ENCODE results near the gene IYD.
"Not testable (repeated sequence)": the region's sequence is repeated elsewhere in the genome, so short reads cannot be mapped to it uniquely, and the experiment has no call there.

IYD gene

DNA sequence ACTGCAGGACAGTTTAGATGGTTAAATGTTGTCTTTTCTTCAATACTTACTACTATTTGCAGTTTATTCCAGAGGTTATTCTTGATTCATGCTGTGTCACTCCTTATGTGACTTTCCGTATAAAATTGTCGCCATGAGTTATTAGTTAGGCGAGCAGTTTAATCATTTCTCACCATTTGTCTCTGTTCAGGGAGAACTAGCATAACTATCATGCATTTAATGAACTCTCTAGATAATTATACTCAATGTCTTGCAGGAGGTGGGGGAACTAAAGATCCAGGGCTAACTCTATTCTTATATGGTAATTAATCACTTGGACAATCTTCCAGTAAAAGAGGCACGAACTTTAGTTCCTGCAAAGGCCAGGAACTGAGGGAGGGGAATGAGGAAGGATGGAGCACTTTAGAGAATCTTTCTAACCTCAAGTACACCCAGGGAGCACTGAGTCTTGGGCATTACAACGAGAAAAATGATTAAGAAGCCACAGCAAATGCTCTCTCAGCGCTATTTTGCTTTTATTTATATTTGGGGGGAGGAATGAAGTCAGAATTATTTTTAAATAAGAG is 58.3 kb downstream of the IYD start:
- WGBS, 2 experiments = 94 to 99% methylated on average over 5 of the region's 6 CpGs
- Histone ChIP-seq H3K27ac (ENCODE audit: insufficient read depth, low read depth, low read length, poor library complexity, severe bottlenecking) (no peak overlapping the region), H3K36me3 (ENCODE audit: control insufficient read depth, insufficient read depth, low read length) (no peaks in the 10 kb centered on the region)

DNA sequence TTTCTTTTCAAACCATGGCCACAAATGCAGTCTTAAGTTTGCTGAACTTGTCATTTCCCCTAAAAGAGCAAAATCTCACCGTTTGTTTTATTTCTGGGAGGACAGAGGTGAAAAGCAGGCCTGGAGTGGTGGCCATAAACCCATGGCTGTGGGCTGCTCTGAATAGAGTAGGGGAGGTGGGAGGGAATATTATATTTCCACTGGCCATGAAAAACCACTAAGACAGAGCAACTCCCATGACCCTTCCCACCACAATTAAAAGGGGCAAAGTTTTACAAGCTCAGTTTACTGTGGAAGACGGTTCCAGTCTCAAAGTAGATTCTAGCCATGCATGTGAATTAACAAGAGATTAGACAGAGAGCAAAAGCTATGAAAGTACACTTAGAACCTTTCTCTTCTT is 59.0 kb downstream of the IYD start:
- 96 to 100% methylated on average over 2 of the region's 2 CpGs for WGBS, 2 experiments
- Histone ChIP-seq H3K9me3 (ENCODE audit: control insufficient read depth, low read length) (no peaks in the 10 kb centered on the region), H3K27ac (ENCODE audit: insufficient read depth, low read depth, low read length, poor library complexity, severe bottlenecking) (no peak overlapping the region)

More for the DNA sequence above, 58.3 kb downstream of the IYD start:
- H3K9me3 ChIP-seq (ENCODE audit: control insufficient read depth, low read length) = no peaks in the 10 kb centered on the region
- H3K4me3 ChIP-seq (ENCODE audit: insufficient read depth, low read depth, low read length) = no peak overlapping the region
- H3K27me3 ChIP-seq (ENCODE audit: control insufficient read depth, insufficient read depth, low read length, poor library complexity, severe bottlenecking) = no peaks in the 10 kb centered on the region
- H3K4me1 ChIP-seq (ENCODE audit: control insufficient read depth, insufficient read depth, low read length) = no peaks in the 10 kb centered on the region

DNA sequence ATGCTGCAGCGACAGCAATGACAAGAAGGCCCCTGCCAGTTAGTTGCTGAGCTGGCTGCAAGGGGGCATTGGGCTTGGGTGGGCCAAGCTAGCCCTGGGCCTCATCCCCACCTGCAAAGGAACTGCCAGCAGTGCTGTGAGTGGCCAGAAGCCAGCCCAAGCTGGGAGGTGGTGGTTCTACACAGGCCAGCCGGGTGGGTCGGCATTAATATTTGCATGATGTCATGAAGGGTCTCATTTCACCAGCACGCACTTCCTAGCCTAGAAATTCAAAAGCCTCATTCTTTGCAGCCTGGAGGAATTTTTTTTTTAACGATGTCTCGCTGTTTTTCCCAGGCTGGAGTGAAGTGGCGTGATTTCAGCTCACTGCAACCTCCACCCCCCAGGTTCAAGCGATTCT is 62.0 kb downstream of the IYD start:
- 90 to 94% methylated on average over 8 of the region's 8 CpGs for WGBS, 2 experiments
- Histone ChIP-seq H3K36me3 (ENCODE audit: control insufficient read depth, insufficient read depth, low read length) (no peaks in the 10 kb centered on the region), H3K4me3 (ENCODE audit: insufficient read depth, low read depth, low read length) (no peak overlapping the region), H3K4me1 (ENCODE audit: control insufficient read depth, insufficient read depth, low read length) (no peaks in the 10 kb centered on the region), H3K9me3 (ENCODE audit: control insufficient read depth, low read length) (no peaks in the 10 kb centered on the region), H3K27me3 (ENCODE audit: control insufficient read depth, insufficient read depth, low read length, poor library complexity, severe bottlenecking) (no peaks in the 10 kb centered on the region), H3K27ac (ENCODE audit: insufficient read depth, low read depth, low read length, poor library complexity, severe bottlenecking) (no peak overlapping the region)

More for the DNA sequence above, 59.0 kb downstream of the IYD start:
- Histone ChIP-seq H3K4me3 (ENCODE audit: insufficient read depth, low read depth, low read length) (no peak overlapping the region), H3K36me3 (ENCODE audit: control insufficient read depth, insufficient read depth, low read length) (no peaks in the 10 kb centered on the region), H3K4me1 (ENCODE audit: control insufficient read depth, insufficient read depth, low read length) (no peaks in the 10 kb centered on the region), H3K27me3 (ENCODE audit: control insufficient read depth, insufficient read depth, low read length, poor library complexity, severe bottlenecking) (no peaks in the 10 kb centered on the region)

DNA sequence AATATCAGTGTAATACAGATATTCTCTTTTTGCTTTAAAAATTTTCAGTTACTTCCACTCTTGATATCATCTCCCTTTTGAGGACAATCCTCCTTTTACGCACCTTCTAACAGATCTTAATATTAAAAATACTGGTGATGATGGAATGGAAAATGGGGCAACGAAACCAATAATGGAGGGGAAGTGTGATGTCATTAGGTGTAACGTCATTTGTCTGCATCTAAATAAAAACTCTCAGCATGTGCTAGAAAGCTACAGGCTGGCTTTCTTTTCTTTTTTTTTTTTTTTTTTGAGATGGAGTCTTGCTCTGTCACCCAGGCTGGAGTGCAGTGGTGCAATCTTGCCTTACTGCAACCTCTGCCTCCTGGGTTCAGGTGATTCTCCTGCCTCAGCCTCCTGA is 66.5 kb downstream of the IYD start:
- WGBS, 2 experiments = 85 to 100% methylated on average over 2 of the region's 3 CpGs
- Histone ChIP-seq H3K27me3 (ENCODE audit: control insufficient read depth, insufficient read depth, low read length, poor library complexity, severe bottlenecking) (no peaks in the 10 kb centered on the region), H3K36me3 (ENCODE audit: control insufficient read depth, insufficient read depth, low read length) (no peaks in the 10 kb centered on the region), H3K9me3 (ENCODE audit: control insufficient read depth, low read length) (no peaks in the 10 kb centered on the region), H3K27ac (ENCODE audit: insufficient read depth, low read depth, low read length, poor library complexity, severe bottlenecking) (no peak overlapping the region), H3K4me1 (ENCODE audit: control insufficient read depth, insufficient read depth, low read length) (no peaks in the 10 kb centered on the region), H3K4me3 (ENCODE audit: insufficient read depth, low read depth, low read length) (no peak overlapping the region)

DNA sequence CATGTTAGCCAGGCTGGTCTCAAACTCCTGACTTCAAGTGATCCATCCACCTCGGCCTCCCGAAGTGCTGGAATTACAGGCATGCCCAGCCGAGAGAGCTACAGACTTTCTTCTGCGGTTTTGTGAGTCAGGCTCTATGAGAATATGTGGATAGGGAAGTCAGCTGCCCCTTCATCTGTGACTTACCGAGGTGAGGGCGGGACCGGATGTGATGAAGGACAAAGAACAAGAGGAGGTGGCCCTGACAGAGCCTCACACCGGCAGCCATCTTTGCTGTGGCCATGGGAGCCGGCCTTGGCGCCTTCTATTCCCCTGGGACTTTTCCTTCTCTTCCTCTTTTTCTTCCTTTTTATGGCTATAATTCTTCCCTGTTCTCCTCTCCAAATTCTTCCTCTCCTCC is 67.0 kb downstream of the IYD start:
- H3K27me3 ChIP-seq (ENCODE audit: control insufficient read depth, insufficient read depth, low read length, poor library complexity, severe bottlenecking) = no peaks in the 10 kb centered on the region
- no peaks in the 10 kb centered on the region for H3K4me1 ChIP-seq (ENCODE audit: control insufficient read depth, insufficient read depth, low read length)
- H3K4me3 ChIP-seq (ENCODE audit: insufficient read depth, low read depth, low read length) = no peak overlapping the region
- no peaks in the 10 kb centered on the region for H3K9me3 ChIP-seq (ENCODE audit: control insufficient read depth, low read length)
- H3K36me3 ChIP-seq (ENCODE audit: control insufficient read depth, insufficient read depth, low read length) = no peaks in the 10 kb centered on the region
- WGBS, 2 experiments = 90 to 92% methylated on average over 10 of the region's 10 CpGs
- H3K27ac ChIP-seq (ENCODE audit: insufficient read depth, low read depth, low read length, poor library complexity, severe bottlenecking) = no peak overlapping the region

DNA sequence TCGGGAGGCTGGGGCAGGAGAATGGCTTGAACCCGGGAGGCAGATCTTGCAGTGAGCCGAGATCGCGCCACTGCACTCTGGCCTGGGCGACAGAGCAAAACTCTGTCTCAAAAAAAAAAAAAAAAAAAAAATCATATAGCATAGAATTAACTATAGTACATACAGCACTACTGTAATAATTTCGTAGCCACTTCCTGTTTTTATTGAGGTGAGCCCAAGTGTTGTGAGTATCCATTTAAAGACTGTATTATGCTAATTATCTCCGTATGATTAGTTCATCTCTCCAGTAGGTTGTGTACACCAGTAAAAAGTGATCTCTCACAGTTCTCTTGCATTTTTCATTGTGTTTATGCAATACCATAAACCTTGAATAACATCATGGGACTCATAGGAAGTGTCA is 70.6 kb downstream of the IYD start:
- H3K4me1 ChIP-seq (ENCODE audit: control insufficient read depth, insufficient read depth, low read length) = no peaks in the 10 kb centered on the region
- H3K36me3 ChIP-seq (ENCODE audit: control insufficient read depth, insufficient read depth, low read length) = no peaks in the 10 kb centered on the region
- no peak overlapping the region for H3K27ac ChIP-seq (ENCODE audit: insufficient read depth, low read depth, low read length, poor library complexity, severe bottlenecking)
- H3K9me3 ChIP-seq (ENCODE audit: control insufficient read depth, low read length) = no peaks in the 10 kb centered on the region
- no peak overlapping the region for H3K4me3 ChIP-seq (ENCODE audit: insufficient read depth, low read depth, low read length)
- WGBS, 2 experiments = 92 to 98% methylated on average over 7 of the region's 8 CpGs
- H3K27me3 ChIP-seq (ENCODE audit: control insufficient read depth, insufficient read depth, low read length, poor library complexity, severe bottlenecking) = no peaks in the 10 kb centered on the region

DNA sequence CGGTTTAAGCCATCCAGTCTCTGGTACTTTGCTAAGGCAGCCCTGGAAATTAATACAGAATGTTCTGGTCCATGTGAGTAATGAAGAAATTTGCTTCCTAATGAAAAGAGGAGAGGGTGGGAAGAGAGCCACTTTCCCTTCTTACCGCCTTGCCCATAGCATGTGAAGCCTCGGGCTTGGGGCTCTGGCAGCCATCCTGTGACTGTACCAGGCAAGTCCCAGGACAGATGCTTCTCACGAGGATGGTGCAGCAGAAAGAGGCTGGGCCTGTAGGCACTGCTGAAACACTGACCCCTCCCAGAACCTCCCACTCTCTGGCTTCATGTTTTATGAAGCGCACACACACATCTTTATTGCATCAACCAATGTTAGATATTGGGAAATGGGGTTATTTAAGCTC is 74.8 kb downstream of the IYD start:
- Histone ChIP-seq H3K36me3 (ENCODE audit: control insufficient read depth, insufficient read depth, low read length) (no peaks in the 10 kb centered on the region), H3K9me3 (ENCODE audit: control insufficient read depth, low read length) (no peaks in the 10 kb centered on the region), H3K27ac (ENCODE audit: insufficient read depth, low read depth, low read length, poor library complexity, severe bottlenecking) (no peak overlapping the region), H3K4me1 (ENCODE audit: control insufficient read depth, insufficient read depth, low read length) (no peaks in the 10 kb centered on the region), H3K4me3 (ENCODE audit: insufficient read depth, low read depth, low read length) (no peak overlapping the region), H3K27me3 (ENCODE audit: control insufficient read depth, insufficient read depth, low read length, poor library complexity, severe bottlenecking) (no peaks in the 10 kb centered on the region)
- WGBS, 2 experiments = 81 to 82% methylated on average over 4 of the region's 5 CpGs

DNA sequence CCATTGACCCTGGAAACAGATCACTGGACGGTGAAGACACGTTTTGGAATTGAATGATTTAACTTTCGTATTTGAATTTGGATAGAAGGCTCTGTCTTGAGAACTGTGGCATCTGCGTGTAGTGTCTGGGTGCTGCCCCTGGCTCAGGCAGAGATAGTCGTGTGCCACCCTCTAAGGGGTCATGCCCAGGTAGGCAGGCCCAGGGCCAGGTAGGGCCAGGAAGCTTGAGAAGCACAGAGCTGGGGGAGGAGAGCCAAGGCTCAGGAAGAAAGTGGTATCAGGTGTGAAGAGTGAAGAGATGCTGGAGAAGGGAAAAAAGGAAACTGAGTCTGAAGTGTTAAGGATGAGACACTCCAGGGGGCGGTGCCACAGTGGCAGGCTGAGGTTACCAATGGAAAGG is 75.5 kb downstream of the IYD start:
- H3K27me3 ChIP-seq (ENCODE audit: control insufficient read depth, insufficient read depth, low read length, poor library complexity, severe bottlenecking) = no peaks in the 10 kb centered on the region
- 77 to 78% methylated on average over 6 of the region's 6 CpGs for WGBS, 2 experiments

DNA sequence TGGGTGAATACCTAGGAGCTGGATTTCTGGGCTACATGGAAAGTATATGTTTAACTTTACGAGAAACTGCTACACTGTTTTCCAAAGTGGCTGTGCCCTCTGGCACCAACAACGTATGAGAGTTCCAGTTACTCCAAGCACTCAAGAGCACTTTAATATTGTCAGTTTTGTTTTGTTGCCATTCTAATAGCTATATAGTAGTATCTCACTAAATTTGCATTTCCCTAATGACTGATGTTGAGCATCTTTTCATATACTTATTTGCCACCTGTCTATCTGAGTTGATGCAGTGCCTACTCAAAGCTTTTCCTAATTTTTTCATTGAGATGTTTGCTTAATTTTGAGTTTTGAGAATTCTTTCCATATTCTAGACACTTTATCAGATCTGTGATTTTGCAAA is 76.7 kb downstream of the IYD start:
- H3K4me1 ChIP-seq (ENCODE audit: control insufficient read depth, insufficient read depth, low read length) = no peaks in the 10 kb centered on the region
- H3K36me3 ChIP-seq (ENCODE audit: control insufficient read depth, insufficient read depth, low read length) = no peaks in the 10 kb centered on the region
- H3K9me3 ChIP-seq (ENCODE audit: control insufficient read depth, low read length) = no peaks in the 10 kb centered on the region
- H3K27me3 ChIP-seq (ENCODE audit: control insufficient read depth, insufficient read depth, low read length, poor library complexity, severe bottlenecking) = no peaks in the 10 kb centered on the region
- no peak overlapping the region for H3K27ac ChIP-seq (ENCODE audit: insufficient read depth, low read depth, low read length, poor library complexity, severe bottlenecking)
- 92 to 98% methylated on average over 2 of the region's 2 CpGs for WGBS, 2 experiments
- H3K4me3 ChIP-seq (ENCODE audit: insufficient read depth, low read depth, low read length) = no peak overlapping the region

More for the DNA sequence above, 75.5 kb downstream of the IYD start:
- H3K36me3 ChIP-seq (ENCODE audit: control insufficient read depth, insufficient read depth, low read length) = no peaks in the 10 kb centered on the region
- H3K27ac ChIP-seq (ENCODE audit: insufficient read depth, low read depth, low read length, poor library complexity, severe bottlenecking) = no peak overlapping the region
- H3K4me3 ChIP-seq (ENCODE audit: insufficient read depth, low read depth, low read length) = no peak overlapping the region
- H3K4me1 ChIP-seq (ENCODE audit: control insufficient read depth, insufficient read depth, low read length) = no peaks in the 10 kb centered on the region
- H3K9me3 ChIP-seq (ENCODE audit: control insufficient read depth, low read length) = no peaks in the 10 kb centered on the region

DNA sequence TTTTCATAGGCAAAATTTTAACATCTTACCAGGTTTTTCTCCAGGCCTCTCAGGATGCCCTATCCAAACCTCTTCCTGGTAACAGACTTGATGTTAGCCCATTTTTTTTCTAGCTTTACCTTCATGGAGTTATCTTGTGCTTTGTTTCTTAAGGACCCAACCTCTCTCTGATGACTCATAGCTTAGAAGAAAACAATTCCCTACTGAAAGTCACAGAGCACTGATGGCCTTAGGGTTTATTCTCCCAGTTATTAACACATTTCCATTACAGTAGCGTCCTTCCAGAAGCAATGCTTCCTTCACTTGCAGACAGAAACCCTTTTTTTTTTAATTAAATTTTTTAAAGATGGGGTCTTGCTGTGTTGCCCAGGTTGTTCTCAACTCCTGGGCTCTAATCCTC is 79.4 kb downstream of the IYD start:
- H3K27ac ChIP-seq (ENCODE audit: insufficient read depth, low read depth, low read length, poor library complexity, severe bottlenecking) = no peak overlapping the region

DNA sequence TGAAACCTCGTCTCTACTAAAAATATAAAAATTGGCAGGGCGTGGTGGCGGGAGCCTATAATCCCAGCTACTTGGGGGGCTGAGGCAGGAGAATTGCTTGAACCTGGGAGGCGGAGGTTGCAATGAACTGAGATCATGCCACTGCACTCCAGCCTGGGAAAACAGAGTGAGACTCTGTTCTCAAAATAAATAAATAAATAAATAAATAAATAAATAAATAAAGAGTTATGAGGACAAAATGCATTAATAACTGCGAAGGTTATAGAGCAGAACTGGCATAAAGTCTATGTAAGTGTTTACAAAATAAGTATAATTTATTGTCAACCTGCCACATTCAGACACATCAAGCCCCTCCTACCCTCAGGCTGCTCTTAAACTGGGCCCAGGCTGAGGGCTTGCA is 80.2 kb downstream of the IYD start:
- not testable (repeated sequence) for H3K36me3 ChIP-seq (ENCODE audit: control insufficient read depth, insufficient read depth, low read length); H3K4me1 ChIP-seq (ENCODE audit: control insufficient read depth, insufficient read depth, low read length); H3K9me3 ChIP-seq (ENCODE audit: control insufficient read depth, low read length); H3K4me3 ChIP-seq (ENCODE audit: insufficient read depth, low read depth, low read length); H3K27me3 ChIP-seq (ENCODE audit: control insufficient read depth, insufficient read depth, low read length, poor library complexity, severe bottlenecking); H3K27ac ChIP-seq (ENCODE audit: insufficient read depth, low read depth, low read length, poor library complexity, severe bottlenecking)
- 93 to 96% methylated on average over 4 of the region's 5 CpGs for WGBS, 2 experiments

More for the DNA sequence above, 79.4 kb downstream of the IYD start:
- Histone ChIP-seq H3K27me3 (ENCODE audit: control insufficient read depth, insufficient read depth, low read length, poor library complexity, severe bottlenecking) (no peaks in the 10 kb centered on the region), H3K9me3 (ENCODE audit: control insufficient read depth, low read length) (no peaks in the 10 kb centered on the region), H3K4me3 (ENCODE audit: insufficient read depth, low read depth, low read length) (no peak overlapping the region), H3K4me1 (ENCODE audit: control insufficient read depth, insufficient read depth, low read length) (no peaks in the 10 kb centered on the region), H3K36me3 (ENCODE audit: control insufficient read depth, insufficient read depth, low read length) (no peaks in the 10 kb centered on the region)
- 70 to 86% methylated on average over 1 of the region's 1 CpG for WGBS, 2 experiments
